Hematopoietic multipotent progenitor cell treated with erythropoietin and hydrocortisone succinate and interleukin-3 and kit ligand, for 4 days (in vitro differentiated cells): Measurements from ENCODE around the gene CDK14.
A peak's percentile ranks its signal among the peaks of the same experiment; 100 is the strongest.

Experiments
- DNase-seq: peaks from one replicate; pipeline ENCODE4 v3.0.0-alpha.2; 2015

The CDK14 gene

GRCh38 chr7:90923541-90923997 is 327.4 kb downstream of the CDK14 start:
- DNase-seq, result no peak

GRCh38 chr7:90928700-90929424 is 332.7 kb downstream of the CDK14 start:
- DNase-seq, result peak; percentile 20

DNA sequence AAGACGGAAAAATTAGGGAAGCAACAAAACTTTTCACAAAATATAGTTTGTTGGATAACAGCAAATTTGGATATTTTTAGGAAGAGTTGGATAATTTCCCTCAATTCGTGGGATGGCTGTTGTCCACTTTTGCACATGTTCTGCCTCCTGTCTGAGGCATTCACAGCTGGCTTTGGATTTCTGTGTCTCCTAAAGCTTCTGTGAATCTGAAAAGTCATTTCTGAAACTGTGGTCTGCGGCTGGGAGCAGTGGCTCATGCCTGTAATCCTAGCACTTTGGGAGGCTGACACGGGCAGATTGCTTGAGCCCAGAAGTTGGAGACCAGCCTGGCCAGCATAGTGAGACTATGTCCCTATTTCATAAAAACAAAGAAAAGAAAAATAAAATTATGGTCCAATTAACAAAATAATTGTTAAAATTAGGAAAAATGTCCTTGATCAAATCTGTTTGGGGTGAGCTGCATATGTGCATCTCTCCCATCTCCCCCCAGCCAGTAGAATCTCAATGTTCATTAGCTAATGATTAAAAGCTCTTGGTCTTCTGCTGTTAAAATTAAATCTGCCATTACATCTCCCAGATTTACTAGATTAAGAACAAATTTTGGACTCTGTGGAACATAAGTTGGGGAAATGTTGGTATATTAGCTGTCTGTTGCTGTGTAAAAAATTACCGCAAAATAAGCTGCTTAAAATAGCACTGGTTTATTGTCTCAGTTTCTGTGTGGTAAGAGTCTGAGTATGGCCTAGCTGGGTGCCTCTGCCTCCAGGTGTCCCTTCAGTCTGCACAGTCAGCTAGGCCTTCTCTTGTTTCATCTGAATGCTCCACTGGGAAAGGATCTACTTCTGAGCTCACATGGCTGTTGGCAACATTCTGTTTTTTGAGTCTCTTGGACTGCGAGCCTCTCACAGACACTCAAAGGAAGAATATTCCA is 336.1 kb downstream of the CDK14 start:
- no peak for DNase-seq

DNA sequence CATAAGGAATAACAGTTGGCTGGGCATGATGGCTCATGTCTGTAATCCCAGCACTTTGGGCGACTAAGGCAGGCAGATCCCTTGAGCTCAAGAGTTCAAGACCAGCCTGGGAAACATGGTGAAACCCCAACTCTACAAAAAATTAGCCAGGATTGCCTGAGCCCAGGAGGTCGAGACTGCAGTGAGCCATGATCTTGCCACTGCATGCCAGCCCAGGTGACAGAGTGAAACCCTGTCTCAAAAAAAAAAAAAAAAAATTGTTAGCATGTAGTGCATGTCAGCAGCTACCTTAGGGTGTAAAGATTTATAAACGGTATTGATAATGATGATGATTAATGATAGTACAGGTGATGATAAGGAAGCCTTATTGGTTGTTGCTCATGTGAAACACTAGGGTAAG is 336.9 kb downstream of the CDK14 start:
- no peak for DNase-seq

DNA sequence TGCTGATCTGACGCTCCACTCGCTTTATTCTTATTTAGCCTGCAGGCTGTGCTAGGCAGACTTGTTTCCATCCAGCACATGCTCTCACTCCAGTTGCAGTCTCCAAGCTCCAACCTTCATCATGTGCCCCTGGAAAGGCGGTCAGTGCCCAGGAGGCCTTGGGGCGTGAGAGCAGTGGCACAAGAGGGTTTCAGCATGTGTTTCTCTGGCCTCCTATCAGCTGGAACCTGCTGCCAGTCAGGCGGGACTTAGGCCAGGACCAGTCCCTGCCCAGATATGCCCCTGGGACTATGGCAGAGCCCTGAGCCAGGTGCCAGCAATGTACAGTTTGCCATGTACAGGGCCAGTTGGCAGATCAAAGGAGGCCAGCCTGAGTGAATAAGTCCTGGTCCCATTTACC is 337.9 kb downstream of the CDK14 start:
- DNase-seq, result no peak

- no peak for DNase-seq
Observed at GRCh38 chr7:90938371-90938770, 342.2 kb downstream of the CDK14 start.

DNA sequence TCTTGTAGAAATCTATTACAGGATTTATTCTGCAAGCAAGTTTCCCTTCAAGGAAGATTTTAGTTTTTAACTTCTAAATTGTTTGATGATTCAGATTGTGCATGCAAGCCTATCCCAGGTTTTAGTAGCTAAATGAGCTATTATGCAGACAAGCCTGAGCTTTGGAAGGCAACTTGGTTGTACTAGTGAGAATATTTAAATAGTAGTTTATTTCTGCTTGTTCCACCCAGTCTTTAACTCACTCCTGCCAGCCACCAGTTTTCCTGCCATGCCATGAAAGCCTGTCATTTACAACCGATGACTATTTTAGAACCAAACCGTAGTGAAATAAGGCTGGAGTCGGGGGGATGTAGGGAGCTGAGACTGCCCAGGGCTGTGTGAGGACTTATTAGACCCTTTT is 343.5 kb downstream of the CDK14 start:
- no peak for DNase-seq

DNA sequence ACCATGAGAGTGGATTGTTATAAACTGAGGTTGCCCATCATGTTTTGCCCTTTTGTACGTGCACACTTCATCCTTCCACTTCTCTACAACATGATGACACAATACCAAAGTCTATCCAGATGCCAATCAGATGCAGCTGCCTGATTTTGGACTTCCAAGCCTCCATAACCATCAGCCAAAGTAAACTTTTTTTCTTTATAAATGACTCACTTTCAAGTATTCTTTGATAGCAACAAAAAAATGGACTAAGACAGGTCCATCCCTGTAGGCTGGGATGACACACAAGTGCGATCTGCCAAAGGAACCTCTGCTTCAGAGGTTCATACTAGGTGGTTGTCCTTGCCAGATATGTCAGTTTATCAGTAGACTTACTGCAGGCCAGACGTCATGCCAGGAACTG is 347.9 kb downstream of the CDK14 start:
- no peak for DNase-seq

- no peak for DNase-seq
Observed at GRCh38 chr7:90945104-90945787, 349.1 kb downstream of the CDK14 start.

- no peak for DNase-seq
Observed at GRCh38 chr7:90946730-90947501, 350.8 kb downstream of the CDK14 start.

- no peak for DNase-seq
Observed at GRCh38 chr7:90948085-90948484, 352.0 kb downstream of the CDK14 start.

- DNase-seq, result no peak
Observed at GRCh38 chr7:90951229-90951628, 355.1 kb downstream of the CDK14 start.

DNA sequence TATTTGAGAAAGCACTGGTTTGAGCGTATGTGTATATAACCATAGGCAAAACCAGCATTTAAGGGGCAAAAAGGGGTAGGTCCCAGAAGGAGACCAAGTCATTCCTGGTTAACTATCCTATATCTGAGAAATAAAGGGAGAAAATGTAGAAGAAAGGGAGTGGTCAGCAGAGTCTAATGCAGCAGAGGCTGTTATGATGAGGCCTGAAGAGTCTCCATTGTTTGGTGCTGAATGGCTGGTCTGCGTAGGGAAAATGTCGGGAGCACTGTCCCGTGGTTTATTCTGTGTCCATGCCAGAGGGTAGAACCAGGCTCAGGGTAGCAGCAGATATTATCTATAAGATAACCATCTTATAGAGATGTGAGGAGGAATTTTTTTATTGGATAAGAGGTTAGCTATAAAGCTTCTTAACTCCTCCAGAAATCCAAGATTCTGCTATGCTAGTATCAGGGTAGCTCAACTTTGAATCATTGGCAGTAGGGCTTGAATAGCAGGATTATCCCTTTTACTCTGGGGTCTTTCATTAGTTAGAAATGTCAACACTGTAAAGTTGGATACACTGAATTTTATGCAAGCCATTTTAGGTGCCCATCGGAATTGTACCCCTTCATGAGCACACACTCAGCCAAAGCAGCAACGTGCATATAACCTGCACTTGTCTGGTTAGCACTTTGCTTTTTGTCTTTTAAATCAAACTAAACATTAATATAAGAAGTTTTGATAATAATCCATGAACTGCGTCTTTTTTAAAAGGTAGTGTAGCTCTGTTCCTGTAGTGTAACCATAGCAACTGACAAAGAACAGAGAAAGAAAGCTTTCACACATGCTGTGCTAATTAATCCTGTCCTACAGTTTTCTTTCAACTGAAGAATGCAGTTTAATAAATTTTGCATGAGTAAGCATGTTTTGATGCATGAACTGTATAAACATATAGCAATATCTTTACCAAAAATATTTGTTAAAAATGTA is 356.1 kb downstream of the CDK14 start:
- no peak for DNase-seq

- no peak for DNase-seq
Observed at GRCh38 chr7:90955641-90956207, 359.6 kb downstream of the CDK14 start.

DNA sequence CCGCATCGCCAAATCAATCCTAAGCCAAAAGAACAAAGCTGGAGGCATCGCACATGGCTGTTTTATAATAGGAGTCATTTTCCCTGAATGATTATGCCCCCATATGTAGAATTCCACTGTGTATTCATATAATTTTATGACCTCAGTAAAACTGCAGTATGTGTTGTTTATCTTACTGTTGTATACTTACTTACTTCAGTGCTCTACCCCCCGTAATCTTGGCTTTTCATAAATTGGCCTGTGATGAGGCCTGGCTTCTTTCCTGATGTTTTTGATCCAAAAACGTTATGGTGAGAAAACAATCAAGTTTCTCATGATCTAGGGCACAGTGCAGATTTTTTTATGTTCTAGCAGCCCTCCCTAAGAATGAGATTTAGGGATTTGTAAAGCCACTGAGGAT is 361.8 kb downstream of the CDK14 start:
- no peak for DNase-seq

GRCh38 chr7:90958647-90959046 is 362.5 kb downstream of the CDK14 start:
- DNase-seq, result no peak

- DNase-seq, result no peak
Observed at GRCh38 chr7:90961037-90961725, 365.1 kb downstream of the CDK14 start.

DNA sequence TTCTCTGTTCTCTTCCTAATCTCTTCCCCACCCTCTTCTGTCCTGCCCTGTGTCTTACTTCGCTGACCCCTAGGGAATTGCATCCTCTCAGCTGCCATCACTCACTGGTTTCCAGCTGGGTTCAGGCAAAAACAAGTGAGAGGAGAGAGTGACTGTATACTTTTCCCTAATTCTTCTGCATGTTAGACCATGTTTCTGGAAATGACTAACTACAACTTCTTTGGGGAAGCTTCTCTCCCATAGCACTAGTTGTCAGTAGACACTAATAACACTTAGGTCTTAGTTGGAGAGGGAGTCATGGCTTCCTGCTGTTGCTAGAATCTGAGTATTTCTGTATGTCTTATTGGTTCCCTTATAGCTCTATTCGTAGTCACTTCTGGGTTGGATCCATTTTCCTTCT is 369.1 kb downstream of the CDK14 start:
- DNase-seq, result no peak

GRCh38 chr7:90966346-90966745 is 370.2 kb downstream of the CDK14 start:
- DNase-seq, result peak; percentile 1

DNA sequence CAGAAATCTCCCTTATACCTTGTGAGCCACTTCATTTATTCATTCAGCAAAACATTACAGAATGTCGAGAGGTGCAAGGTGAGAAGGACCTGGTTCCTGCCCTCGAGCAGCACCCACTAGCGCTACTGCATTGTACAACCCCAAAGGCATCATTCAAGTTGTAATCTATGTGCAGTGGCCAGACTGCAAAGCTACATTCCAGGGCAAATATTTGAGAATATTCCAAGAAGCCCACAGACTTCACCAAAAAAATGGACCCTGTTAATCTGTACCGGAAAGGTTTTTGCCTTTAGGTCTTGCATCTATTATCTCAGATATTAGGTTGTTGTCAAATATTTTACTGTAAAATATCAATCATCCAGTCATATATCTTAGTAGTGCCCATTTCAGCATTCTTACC is 372.8 kb downstream of the CDK14 start:
- DNase-seq, result no peak
